MG63 (cell line): ENCODE results near the gene NDUFB7. TPM values are rescaled to one million over a fixed set of nuclear protein-coding genes. Genes with fewer than 3 reads are reported as not detected.

Experiments
- DNase-seq: peaks from one replicate; pipeline ENCODE4 v3.0.0-alpha.2; 2020
- H3K27me3 ChIP-seq: fragments of 250-450 bp; sonication (Bioruptor Pico); 2 replicates; pipeline ENCODE4 v1.5.1; 2020; ENCODE audit warnings: mild to moderate bottlenecking, moderate library complexity
- H3K36me3 ChIP-seq: fragments of 250-450 bp; sonication (Bioruptor Pico); 2 replicates; pipeline ENCODE4 v1.5.1; 2020; ENCODE audit warnings: mild to moderate bottlenecking, moderate library complexity
- H3K4me3 ChIP-seq: fragments of 250-450 bp; sonication (Bioruptor Pico); 2 replicates; pipeline ENCODE4 v1.5.1; 2020; ENCODE audit warnings: mild to moderate bottlenecking, moderate library complexity
- H3K9me3 ChIP-seq: fragments of 250-450 bp; sonication (Bioruptor Pico); 2 replicates; pipeline ENCODE4 v1.5.1; 2020; ENCODE audit warnings: mild to moderate bottlenecking, moderate library complexity
- total RNA-seq: library from RNA; depleted of rRNA; stranded (reverse); fragments of >200 nt; shearing (Covaris generic); gene quantifications from 2 replicates; pipeline ENCODE4 v1.2.3, GENCODE V29; 2014; ENCODE audit warnings: low replicate concordance; rRNA removed

Gene NDUFB7
- total RNA-seq, 1 experiment from 2014 or later = 678 TPM

DNA sequence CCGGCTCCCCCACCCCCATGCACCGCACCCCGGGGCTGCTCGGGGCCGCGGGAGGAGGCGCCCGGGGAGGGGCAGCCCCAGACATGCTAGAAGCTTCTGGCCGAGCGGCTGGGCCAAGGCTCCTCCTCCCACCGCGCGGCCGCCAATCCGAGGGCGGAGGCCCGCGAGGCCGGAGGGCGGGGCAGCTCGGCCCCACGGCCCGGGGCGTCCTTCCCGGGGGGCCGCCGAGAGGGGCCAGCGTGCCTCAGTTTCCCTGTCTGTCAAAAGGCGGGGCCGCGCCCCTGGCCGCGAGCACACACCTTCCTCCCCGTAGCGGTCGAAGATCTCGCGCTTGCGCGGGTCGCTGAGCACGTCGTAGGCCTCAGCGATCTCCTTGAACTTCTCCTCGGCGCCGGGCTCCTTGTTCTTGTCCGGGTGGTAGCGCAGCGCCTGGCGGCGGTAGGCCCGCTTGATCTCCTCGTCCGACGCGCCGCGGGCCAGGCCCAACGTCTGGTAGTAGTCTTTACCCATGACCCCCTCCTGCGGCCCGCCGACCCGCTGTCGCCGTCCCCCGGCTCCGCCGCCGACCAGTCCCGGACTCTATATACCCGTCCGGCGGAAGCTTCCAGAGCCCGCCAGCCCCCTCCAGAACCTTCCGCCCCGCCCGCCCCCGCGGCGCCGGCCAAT lies 53.9 kb downstream of the NDUFB7 start, which contains the start of gene DNAJB1:
DNAJB1 (minus strand) TSS at position 558 of the 666 bp plus-strand sequence; CDS start at position 510, 48 bp downstream.
- no peaks in the 10 kb centered on the region for H3K27me3 ChIP-seq
- no peaks in the 10 kb centered on the region for H3K9me3 ChIP-seq
- DNase-seq = peak; percentile 88
- peaks cover 42% of the 10 kb centered on the region for H3K36me3 ChIP-seq
- H3K4me3 ChIP-seq = peak within 1 kb of the TSS; percentile 100

DNA sequence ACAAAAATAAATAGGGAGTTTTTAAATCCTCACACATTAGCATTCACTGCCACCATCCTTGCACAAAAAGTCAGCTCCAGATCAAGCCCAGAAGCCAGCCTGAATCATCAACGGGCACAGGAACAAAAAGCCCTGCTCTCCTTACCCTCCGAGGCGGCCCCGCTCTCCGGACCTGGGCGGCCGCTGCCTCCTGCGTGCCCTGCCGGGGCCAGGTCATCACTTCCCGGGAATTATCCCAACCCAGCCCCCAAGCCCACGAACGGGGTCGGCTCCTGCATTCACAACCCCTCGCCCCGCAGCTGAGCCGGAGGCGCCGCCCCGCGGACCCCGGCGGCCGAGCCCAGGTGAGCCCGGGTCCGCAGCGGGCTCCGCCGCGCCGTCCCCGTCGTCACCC lies 54.4 kb downstream of the NDUFB7 start:
- H3K27me3 ChIP-seq = no peaks in the 10 kb centered on the region
- H3K4me3 ChIP-seq = peak overlapping the region; percentile 100
- DNase-seq = peak; percentile 58
- H3K36me3 ChIP-seq = peaks cover 42% of the 10 kb centered on the region
- H3K9me3 ChIP-seq = no peaks in the 10 kb centered on the region

DNA sequence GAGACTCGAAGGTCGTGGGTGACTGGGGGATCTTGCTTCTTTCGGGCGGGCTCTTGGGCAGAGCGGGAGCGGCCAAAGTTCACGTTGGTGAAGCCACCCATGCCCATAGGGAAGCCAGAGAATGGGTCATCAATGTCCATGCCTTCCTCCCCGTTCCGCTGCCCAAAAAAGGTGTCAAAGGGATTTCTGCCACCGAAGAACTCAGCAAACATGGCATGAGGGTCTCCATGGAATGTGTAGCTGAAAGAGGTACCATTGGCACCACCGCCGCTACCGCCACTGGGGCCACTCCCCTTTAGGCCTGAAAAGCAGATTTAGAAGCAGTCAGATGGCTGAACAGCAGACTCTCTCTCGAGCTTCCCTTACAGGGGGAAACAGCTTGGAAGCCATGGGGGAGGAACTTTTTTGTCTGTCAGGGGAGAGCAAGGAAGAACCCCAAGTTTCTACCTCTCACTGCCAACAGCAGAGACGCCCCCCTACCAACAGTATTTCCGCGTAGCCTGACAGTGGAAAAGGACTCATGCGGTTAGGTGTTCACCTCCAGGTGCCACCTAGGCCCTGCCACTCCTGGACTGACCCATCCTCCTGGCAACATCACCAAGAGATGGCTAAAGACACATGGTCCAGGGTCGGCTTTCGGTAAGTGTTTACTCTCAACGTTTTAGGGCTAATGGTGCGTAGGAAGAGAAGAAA lies 55.0 kb downstream of the NDUFB7 start:
- Histone ChIP-seq H3K27me3 (no peaks in the 10 kb centered on the region), H3K36me3 (peaks cover 47% of the 10 kb centered on the region), H3K9me3 (no peaks in the 10 kb centered on the region), H3K4me3 (peak overlapping the region; percentile 100)
- DNase-seq = no peak

Other genes with a start within 250 kb of the NDUFB7 start
- 37.5 and 56.7 TPM in 2 replicates for gene ADGRE5, start 190.6 kb downstream of the NDUFB7 start, total RNA-seq
- 227 and 342 TPM in 2 replicates for gene DDX39A, start 152.7 kb downstream of the NDUFB7 start, total RNA-seq
- gene PKN1, start 138.8 kb downstream of the NDUFB7 start, total RNA-seq = 105 and 128 TPM in 2 replicates
- gene PTGER1, start 96.7 kb downstream of the NDUFB7 start, total RNA-seq = not detected in 2 replicates
- 111 and 196 TPM in 2 replicates for gene GIPC1, start 75.9 kb downstream of the NDUFB7 start, total RNA-seq
- 133 and 164 TPM in 2 replicates for gene DNAJB1, start 53.7 kb downstream of the NDUFB7 start, total RNA-seq
- 143 and 165 TPM in 2 replicates for gene TECR, start 42.5 kb downstream of the NDUFB7 start, total RNA-seq
- gene CLEC17A, start 11.0 kb upstream of the NDUFB7 start, total RNA-seq = not detected in 2 replicates
- not detected in 2 replicates for gene ADGRE3, start 102.8 kb upstream of the NDUFB7 start, total RNA-seq
- gene ZNF333, start 118.0 kb upstream of the NDUFB7 start, total RNA-seq = 8.1 and 10.2 TPM in 2 replicates
- not detected in 2 replicates for gene ADGRE2, start 206.5 kb upstream of the NDUFB7 start, total RNA-seq